Stimulated activated naive CD4-positive, alpha-beta T cell (primary cell): ENCODE data around the gene CLNK.
"Not testable (repeated sequence)": the region's sequence is repeated elsewhere in the genome, so short reads cannot be mapped to it uniquely, and the experiment has no call there.

ENCODE experiments used
- DNase-seq, 6 experiments: peaks; one replicate each; lab custom pipeline; 2025; lab: John Stamatoyannopoulos, UW

Gene CLNK

DNA sequence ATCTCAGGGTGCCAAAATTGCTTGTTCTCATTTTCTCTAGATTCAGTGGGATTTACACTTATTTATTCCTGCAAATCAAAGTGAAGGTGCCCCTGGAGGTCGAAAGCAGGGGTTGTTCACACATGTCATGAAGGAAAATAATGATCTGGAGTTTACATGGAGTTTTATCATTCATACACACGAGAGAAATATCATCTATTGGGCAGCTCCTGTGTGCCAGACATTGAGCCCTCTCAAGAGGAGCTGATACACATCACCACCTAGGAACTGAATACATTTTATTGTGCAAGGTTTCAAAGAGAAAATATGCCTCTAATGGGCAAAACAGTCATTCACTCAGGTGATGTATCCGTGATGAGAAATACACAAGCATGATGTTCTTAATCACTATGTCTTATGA lies 23.5 kb downstream of the CLNK start:
- no peak for DNase-seq

DNA sequence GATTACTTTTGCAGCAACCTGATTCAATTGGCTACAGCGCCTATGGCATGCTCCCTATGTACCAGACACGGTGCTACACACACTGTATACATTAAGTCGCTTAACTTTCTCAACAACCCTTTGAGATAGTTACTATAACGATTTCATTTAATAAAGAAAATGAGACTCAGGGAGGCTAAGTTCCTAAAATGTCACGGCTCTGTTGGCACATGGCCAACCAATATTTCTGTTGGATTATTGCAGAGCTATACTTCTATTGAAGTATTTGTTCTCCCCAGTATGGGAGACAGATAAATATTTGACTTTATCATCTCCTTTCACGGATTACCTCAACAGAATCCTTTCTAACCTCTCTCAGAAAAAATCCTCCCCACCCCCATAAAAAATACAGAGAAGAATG lies 25.3 kb downstream of the CLNK start:
- no peak for DNase-seq

DNA sequence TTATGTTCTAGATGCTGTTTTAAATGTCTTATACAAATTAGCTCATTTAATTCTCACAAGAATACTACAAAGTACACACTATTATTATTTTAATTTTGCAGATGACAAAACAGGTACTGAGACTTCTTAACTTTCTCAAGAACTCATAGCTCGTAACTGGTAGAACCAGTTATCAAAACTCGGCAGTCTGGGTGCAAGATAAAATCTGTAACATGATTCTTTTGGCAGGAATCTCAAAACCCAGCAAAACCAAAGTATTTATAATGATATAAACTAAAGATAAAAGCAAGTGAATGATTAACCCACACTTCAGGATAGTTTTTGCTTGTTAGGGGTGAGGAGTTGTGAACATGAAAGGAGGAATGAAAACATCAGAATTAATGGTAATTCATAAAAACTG lies 27.6 kb downstream of the CLNK start:
- DNase-seq: no peak

DNA sequence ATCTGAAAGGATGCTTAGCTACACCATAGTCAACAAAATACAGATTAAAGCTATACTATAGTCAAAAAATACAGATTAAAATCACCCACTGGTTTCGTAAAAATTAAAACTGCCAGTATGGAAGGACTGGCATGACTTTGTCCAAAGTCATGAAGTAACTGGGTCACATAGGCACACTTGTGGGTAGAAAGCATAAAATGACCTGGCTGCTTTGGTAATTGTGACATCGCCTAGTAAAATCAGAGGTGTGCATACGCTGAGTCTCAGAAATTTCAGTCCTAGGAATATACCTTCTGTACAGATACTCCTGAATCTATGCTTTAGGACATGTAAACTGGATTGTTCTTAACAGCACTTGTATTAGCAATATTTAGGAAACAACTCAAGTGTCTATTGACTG lies 28.1 kb downstream of the CLNK start:
- no peak for DNase-seq

DNA sequence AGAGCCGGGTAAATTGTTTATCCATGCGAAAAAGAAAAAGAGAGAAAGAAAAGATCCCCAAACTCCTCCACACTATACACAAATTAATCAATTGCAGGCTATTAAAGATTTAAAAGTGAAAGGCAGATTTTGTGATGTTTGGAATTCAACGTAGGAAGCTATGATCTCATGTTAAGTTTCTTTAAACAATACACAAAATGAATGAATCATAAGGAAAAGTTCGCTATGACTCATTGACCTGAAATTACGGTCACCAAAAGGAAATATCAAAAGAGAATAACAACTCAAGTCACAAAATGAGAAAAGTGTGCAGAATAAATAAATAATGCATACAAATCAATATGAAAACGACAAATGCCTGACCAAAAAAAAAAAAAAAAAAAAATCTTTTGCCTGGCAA lies 28.6 kb downstream of the CLNK start:
- no peak for DNase-seq

DNA sequence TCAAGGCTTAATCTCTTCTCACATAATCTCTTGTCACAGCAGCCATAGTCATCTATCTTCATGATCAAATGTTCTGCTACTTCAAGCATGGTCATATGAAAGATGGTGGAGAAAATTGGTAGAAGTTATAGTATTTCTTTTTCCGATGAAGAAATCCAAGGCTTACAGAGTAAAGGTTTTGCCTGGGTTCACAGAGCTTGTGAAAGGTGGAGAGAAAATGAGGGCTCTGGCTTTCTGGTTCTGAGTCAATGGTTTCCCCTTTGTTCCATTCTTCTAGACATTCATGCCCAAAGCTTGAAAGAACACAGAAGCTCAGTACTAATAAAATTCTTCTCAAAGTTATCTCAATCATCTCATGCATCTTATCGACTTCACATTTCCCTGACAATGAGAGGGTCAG lies 36.1 kb downstream of the CLNK start:
- DNase-seq: no peak

DNA sequence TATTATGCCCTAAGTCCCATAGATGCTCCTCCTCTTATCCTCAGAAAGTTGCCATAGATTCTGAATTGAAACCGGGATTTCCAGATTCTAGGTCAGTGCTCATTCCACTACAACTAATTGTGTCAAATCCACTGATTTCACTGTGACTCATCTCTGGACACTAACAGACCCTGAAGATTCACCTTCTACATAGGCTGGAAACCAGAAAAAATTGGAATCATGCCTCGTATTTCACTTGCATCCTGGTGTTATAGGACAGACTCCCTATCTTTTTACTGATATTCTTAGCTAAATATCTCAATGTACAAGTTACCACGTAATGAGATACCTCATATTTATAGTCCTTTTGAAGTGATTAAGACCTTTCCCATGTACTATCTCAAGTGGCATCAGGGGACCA lies 36.7 kb downstream of the CLNK start:
- DNase-seq: no peak

DNA sequence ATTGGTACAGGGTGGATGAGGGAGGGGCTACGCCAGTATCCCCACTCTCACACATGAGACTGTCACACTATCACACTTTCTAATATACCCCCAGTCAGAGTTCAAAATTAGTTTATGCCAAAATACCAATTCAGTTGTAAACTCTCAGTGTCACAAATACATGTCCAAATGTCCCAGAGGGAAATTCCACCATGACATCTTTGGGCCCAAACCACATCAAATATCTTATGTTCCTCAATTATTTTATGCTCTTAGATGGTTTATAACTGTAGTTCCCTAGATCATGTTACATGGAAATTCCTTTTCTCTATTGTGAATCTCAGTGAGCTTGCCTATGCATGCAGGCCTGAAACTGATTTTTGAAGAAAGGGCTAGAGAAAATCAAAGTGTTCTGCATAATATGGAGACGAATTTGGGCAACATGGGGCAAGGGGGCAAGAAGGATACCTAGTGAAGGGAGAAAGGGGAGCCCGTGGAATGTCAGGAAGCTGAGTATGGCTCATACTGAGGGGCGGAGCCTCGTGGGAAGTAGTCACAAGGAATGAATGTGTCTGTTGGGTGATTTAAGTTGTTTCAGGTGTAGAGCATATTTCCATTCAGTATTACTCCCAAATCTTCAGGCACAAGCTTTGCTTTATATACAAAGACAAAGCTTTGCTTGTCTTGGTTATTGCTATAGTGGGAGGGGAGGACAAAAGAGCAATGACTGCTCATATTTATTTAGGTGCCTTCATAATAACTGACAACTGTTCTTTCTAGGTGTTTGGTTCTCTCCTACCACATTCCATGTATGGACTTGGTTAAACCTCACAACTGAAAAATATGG lies 40.8 kb downstream of the CLNK start:
- no peak for DNase-seq

DNA sequence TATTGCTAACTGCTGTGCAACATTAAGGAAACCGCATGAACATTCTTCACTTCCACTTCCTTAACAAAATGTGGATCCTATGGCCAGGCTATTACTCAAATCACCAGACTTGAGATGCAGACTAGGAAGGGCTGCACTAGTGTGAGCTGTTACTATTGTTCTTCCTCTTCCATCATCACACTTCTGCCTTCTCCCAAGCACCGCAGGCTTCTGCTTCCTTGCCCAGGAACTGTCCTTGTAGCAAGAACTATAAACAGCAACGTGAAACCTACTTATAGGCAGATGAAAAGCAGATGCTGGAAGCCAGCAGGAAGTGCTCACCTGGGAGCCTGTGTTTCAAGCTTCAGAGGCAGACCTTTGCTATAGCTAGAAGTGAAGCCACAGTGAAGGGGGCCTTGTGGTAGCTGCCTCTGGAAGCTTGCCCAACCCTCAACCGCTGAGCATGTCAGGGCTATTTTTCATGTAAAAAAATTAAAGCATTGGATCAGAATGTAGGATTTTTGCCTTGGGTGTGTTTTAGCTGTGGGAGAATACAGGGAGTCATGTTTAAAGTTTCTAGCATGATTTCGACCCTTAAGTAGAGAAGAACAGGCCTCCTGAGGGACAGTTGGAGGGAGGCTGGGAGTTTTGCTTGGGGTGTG lies 43.9 kb downstream of the CLNK start:
- DNase-seq: peak in 3 of 6 experiments; percentile 1 to 9 (median 7)

DNA sequence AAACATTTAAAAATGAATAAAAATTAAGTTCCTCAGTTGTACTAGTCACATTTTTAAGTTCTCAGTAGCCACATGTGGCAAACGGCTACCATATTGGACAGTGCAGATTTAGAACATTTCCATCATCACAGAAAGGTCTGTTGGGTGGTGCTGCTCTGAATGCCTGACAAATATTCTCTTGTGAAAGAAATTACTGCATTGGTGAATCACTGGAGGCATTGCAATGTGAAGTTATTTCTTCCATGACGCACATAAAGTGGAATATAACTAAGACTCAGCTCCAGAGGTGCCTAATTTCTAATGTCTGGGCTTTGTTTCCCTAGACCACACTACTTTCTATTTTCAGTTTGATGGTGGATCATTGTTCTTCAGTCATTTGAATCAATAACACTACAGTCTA lies 44.9 kb downstream of the CLNK start:
- DNase-seq: no peak

DNA sequence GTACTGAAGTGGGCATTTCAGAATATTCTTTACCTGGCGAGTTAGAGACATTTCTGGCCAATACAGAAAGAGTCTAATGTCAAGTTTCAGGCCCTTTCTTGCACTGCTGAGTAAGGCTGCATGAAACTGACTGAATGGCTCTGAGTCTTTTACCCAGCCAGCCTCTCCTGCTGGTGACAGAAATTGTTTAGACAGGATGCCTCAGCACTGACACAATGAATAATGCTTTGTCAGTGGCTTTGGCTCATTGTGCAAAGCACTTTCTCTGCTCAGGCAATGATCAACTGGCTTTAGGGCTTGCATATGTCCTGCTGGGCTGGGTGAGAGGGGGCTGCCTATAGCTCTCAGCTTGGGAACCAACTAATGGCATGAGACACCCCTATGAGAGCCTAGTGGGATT lies 45.5 kb downstream of the CLNK start:
- DNase-seq: no peak

DNA sequence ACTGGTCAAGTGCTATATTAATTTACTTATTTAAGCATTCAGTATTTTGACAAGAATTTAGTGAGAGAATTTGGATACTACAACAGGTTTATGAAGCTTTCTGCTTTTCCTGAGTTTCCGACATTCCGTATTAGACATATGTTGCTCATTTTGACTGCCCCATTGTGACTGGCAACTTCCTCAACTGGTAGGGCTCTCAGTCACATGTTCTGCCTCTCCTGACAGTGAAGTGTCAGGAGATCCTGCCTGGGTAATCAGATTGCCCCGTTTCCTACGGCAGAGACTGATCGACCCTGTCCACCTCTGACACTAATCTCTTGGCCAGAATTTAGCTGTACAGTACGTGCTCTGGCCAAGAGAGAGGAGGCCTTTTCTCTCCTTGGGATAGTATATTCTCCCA lies 49.5 kb downstream of the CLNK start:
- no peak for DNase-seq

DNA sequence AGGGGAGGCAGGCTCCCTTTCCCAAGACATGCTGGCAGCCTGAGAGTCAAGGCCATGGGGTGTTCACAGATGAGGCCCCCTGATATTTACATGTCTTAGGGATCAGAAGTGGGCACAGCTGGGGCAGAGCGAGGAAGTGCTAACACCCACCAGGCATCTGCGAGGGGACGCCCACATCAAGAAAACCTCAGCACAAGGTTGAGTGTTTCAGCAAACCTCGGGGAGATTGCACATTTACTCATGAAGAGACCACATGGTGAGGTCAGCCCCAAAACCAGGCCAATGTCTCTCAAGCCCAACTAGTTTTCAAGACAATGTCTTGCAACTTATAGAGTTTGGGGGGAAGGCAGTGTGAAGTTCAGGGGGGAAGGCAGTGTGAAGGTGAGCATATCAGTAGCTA lies 55.2 kb downstream of the CLNK start:
- DNase-seq: no peak

DNA sequence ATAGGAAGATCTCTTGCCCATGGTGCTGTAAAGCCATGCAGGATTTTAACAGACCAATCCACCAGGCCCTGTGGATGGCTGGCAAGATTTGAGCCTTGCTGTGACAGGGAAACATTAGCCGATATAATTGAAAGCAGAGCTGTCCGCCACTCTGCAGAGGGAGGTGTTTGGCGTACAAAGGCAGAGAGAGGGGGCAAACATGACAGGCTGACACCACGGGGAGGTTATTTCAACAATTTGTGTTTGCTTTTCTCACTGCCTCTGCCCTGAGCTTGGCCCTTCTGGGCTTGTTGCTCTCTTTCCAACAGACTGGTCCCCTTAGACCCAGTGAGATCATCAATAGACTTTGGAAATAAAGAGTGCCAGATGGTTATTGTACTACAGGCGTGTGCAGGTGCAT lies 59.4 kb downstream of the CLNK start:
- no peak for DNase-seq

DNA sequence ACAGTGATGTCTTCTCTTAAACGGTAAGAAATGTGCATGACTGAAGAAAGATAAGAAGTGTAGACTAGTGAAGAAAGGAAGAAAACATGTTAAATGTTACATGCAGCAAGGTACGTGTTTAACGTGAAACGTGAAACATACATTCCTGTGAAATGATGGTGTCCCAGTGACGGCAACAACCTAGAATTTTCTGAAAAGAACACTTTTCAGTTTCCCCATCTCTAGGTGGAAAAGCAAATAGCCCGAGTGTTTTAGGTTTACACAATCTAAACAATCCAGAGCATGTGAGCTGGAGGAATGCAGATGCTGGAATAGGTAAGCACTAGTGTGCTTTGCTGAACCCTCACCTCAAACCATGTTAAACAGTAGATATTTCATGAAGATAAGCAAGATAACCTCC lies 60.7 kb downstream of the CLNK start:
- no peak for DNase-seq

DNA sequence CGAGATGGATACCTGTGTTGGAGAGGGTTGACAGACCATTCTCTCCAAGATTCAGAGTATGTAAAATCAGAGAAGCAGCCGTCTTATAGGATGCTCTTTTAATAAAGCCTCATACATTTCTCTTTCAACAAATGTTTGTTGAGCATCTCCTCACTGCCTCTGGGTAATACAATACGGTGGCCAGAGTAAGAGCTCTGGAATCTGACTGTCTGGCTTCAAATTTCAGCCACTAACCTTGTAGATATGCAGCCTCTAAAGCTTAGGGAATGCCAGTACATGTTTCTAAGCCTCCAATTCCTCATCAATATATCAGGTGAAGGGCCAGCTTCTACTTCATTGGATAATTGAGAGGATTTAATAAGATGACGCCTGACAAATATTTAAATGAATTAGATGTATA lies 61.3 kb downstream of the CLNK start:
- no peak for DNase-seq

DNA sequence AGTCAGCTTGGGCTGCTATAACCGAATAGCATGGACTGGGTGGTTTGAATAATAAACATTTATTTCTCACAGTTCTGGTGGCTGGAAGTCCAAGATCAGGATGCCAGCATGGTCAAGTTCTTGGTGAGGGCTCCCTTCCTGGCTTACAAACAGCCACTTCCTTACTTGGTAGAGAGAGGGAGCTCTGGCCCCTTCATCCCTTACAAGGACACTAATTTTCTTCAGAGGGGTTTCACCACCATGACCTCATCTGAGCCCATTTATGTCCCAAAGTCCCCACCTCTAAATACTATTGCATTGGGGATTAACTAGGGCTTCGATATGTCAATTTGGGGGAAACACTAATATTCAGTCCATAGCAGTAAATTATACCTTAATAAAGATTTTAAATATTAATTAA lies 61.8 kb downstream of the CLNK start:
- no peak for DNase-seq

DNA sequence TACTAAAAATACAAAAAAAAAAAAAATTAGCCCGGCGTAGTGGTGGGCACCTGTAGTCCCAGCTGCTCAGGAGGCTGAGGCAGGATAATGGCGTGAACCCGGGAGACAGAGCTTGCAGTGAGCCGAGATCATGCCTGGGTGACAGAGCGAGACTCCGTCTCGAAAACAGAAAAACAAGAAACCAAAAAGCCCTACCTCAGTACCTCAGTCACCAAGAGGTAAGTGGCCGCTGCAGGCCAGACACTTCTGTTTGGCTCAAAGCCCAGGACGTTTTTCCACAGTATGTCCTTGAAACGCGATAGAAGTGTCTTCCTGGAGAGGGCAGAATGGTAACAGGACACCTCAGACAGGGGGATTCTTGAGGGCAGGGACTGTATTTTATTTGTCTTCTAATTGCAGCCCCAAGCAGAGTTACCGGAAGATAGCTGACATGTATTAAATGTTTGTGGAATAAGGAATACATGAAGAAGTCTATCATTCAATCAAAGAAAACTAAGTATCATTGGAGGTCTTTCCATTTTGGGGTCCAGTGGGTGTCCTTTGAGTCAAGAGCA lies 63.6 kb downstream of the CLNK start:
- DNase-seq: no peak

DNA sequence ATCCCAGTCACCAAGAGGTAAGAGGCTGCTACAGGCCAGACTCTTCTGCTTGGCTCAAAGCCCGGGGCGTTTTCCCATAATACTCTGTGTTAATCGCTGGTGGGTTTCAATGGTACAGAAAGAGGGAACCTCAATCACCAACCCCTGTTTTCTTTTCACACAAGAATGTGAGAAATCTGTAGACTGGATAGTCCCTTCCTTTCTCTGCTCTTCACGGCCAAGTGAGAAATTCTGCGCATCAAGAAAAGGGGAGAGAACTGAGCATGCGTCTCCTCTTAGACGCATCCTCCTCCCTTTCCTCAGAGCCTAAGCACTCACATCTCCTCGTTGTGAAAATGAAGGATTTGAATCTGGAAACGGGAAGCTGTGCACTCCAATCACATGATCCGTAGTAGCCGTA lies 64.7 kb downstream of the CLNK start:
- no peak for DNase-seq

DNA sequence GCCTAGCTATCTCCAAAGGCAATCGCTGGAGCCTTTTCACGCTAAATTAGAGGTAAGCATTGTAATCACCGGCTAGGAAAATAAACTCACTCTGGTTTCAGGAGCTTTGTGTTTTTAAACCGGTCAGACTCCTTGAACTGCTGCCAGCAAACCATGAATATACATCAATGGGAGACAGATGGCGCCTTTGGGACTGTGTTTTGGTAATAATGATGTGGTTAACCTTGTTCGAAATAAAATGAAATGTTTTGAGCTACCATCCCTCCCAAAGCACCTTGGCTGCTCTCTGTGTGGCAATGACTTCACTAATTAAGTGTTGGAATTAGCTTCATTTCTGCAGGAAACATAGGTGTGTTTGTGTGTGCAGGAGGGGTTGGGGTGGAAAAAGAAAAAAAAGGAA lies 65.3 kb downstream of the CLNK start:
- no peak for DNase-seq

DNA sequence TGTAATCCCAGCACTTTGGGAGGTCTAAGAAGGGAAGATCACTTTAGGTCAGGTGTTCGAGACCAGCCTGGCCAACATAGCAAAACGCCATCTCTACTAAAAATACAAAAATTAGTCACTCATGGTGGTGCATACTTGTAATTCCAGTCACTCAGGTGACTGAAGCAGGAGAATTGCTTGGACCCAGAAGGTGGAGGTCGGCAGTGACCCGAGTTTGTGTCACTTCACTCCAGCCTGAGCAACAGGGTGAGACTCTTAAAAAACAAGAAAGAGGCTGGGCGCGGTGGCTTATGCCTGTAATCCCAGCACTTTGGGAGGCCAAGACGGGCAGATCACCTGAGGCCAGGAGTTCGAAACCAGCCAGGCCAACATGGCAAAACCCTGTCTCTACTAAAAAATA lies 69.6 kb downstream of the CLNK start:
- DNase-seq: not testable (repeated sequence)

DNA sequence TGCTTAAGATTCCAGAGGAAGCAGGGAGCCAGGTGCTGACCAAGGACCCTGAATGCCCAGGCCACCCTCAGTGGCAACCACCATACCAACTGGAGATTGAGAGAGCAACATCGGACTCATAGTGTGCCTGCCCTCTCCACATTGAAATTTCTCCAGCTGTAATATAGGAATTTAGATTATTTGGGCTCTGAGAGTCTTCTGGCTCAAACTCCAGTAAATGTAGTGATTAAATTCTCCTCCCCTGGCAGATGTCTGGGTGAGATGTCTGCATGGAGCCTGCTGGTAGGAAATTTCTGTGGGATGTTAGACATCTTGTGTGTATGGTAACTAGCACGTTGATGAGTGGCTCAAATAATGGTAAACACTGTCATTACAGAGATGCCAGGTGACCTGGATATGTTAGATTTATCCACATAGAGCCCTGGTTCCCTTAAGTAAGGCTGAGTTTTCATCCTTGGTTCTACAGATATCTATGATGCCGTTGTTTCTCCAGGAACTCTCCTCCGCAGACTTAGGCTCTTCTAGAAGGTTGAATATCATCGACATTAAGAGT lies 70.6 kb downstream of the CLNK start:
- DNase-seq: no peak

DNA sequence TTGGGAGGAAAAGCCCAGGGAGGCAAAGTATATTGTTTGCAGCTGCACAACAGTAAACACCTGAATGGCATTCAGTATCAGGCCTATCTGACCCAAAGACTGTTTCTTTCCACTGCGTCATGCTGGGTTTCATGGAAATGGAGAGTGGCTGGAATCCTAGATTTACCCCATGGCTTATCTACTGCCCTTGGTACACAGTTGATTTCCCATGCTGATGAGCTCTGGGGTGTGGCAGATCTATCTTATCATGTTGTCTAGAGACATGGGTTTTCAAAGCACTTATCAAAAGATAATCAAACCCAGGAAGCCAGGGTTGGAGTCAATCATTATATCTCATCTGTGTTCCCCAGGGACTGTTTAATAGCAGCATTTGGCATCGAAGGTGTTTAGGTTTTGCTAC lies 72.1 kb downstream of the CLNK start:
- no peak for DNase-seq
